K562 (cell line): ENCODE measurements around the gene CCDC169. TPM values are rescaled to one million over a fixed set of nuclear protein-coding genes. Genes with fewer than 3 reads are reported as not detected.

Experiments used
- ATAC-seq: fragments of 200-7000 bp; cut with Tn5 transposase; 3 replicates; pipeline ENCODE4 v1.9.1; 2020; ENCODE audit warnings: moderate library complexity
- BruUV-seq: library from RNA; stranded (reverse); fragments of 400-500 nt; replicated peaks from 2 replicates; lab custom pipeline; 2021; lab: Mats Ljungman, UMichigan
- CTCF ChIA-PET: fragments of 300-600 bp; formaldehyde crosslinking; extraction: SDS; loops from one replicate; lab custom pipeline; 2021; ENCODE audit warnings: low intra/inter-chr PET ratio; lab: Yijun Ruan, JAX
- POLR2A ChIA-PET: fragments of 300-600, 350-650 bp; sonication (Branson Sonifier 250); formaldehyde crosslinking; extraction: SDS; loops from one replicate; lab custom pipeline; 2021; ENCODE audit warnings: antibody characterized with exemption, inconsistent platforms; lab: Yijun Ruan, JAX
- DNase-seq, 4 experiments: peaks; one replicate each; pipeline versions ENCODE4 v3.0.0 to v3.0.0-alpha.2; 2011 to 2018; ENCODE audit warnings: low spot score in 3 of 4, mixed read lengths in 3 of 4; ENCODE audit errors: extremely low read depth in 1 of 4
- FAIRE-seq: peaks from 2 replicates; lab custom pipeline; 2011; peaks lifted over from hg19 to GRCh38; lab: Jason Lieb, UNC
- H2AFZ ChIP-seq: 2 replicates; pipeline ENCODE4 v1.6.0; 2011; ENCODE audit warnings: low read depth, low read length, control low read depth, inconsistent platforms
- H3K27ac ChIP-seq: fragments of 200-600 bp; 3 replicates; pipeline ENCODE4 v1.8.0; 2011; ENCODE audit warnings: low read depth, mild to moderate bottlenecking, control low read depth, inconsistent platforms, low read length, moderate library complexity, mixed read lengths; ENCODE audit errors: extremely low read depth
- H3K27me3 ChIP-seq, 2 experiments: fragments of 300-600 bp in 1 of 2; 2 replicates in 1 of 2; 3 replicates in 1 of 2; pipeline versions ENCODE4 v1.6.0 to v1.8.0; 2011; ENCODE audit warnings: inconsistent platforms in 2 of 2, low read length in 2 of 2, mild to moderate bottlenecking in 1 of 2, mixed read lengths in 1 of 2, moderate library complexity in 1 of 2; ENCODE audit not compliant: control insufficient read depth in 2 of 2, insufficient read depth in 2 of 2
- H3K36me3 ChIP-seq: fragments of 300-600 bp; 3 replicates; pipeline ENCODE4 v1.8.0; 2011; ENCODE audit warnings: mild to moderate bottlenecking, low read length, inconsistent platforms; ENCODE audit not compliant: control insufficient read depth, insufficient read depth
- H3K4me1 ChIP-seq, 2 experiments: fragments of 200-600 bp in 1 of 2; replicated peaks in 1 of 2; 2 replicates in 1 of 2; 3 replicates in 1 of 2; pipeline versions ENCODE4 v1.5.1 to v1.8.0; 2011; ENCODE audit warnings: inconsistent platforms in 2 of 2, low read length in 2 of 2, mild to moderate bottlenecking in 1 of 2, mixed read lengths in 1 of 2, moderate library complexity in 1 of 2; ENCODE audit not compliant: control insufficient read depth in 2 of 2, insufficient read depth in 2 of 2
- H3K4me2 ChIP-seq: 2 replicates; pipeline ENCODE4 v1.6.1; 2011; ENCODE audit warnings: low read length, control low read depth, inconsistent platforms, mixed read lengths; ENCODE audit not compliant: insufficient read depth
- H3K4me3 ChIP-seq: fragments of 200-600 bp; sonication (generic), shearing (Covaris generic); 2 replicates; pipeline ENCODE4 v1.5.1; 2016; ENCODE audit warnings: control low read depth, inconsistent platforms
- H3K79me2 ChIP-seq: fragments of 200-600 bp; 3 replicates; pipeline ENCODE4 v1.8.0; 2011; ENCODE audit warnings: low read length, inconsistent platforms; ENCODE audit not compliant: control insufficient read depth, insufficient read depth
- H3K9ac ChIP-seq, 2 experiments: 2 replicates each; pipeline versions ENCODE4 v1.6.0 to v1.6.1; 2011; ENCODE audit warnings: low read depth in 2 of 2, low read length in 2 of 2, control low read depth in 1 of 2, inconsistent platforms in 1 of 2, mild to moderate bottlenecking in 1 of 2, mixed read lengths in 1 of 2; ENCODE audit not compliant: insufficient read depth in 1 of 2
- H3K9me1 ChIP-seq: one replicate; pipeline ENCODE4 v1.6.0; 2011; ENCODE audit warnings: inconsistent platforms, mild to moderate bottlenecking, low read length, moderate library complexity; ENCODE audit not compliant: control insufficient read depth, insufficient read depth
- H3K9me3 ChIP-seq: replicated peaks from 2 replicates; pipeline ENCODE4 v1.5.1; 2011; ENCODE audit warnings: low read depth, low read length, inconsistent platforms; ENCODE audit not compliant: control insufficient read depth, insufficient read depth
- H4K20me1 ChIP-seq: replicated peaks from 2 replicates; pipeline ENCODE4 v1.6.1; 2011; ENCODE audit warnings: low read length, inconsistent platforms, mixed read lengths; ENCODE audit not compliant: control insufficient read depth, insufficient read depth
- FUS ChIP-seq: fragments of 200-400 bp; formaldehyde crosslinking; optimal IDR thresholded peaks from 2 replicates; pipeline ENCODE3; 2017; ENCODE audit warnings: low read depth, low read length
- ID3 ChIP-seq, 2 experiments: fragments of 250-450 bp in 1 of 2; fragments of 450-650 bp in 1 of 2; sonication (Bioruptor Pico) in 1 of 2; IDR thresholded peaks; 2 replicates each; pipeline versions ENCODE4 v1.6.1 to v1.8.0; 2016 to 2021; ENCODE audit warnings: mild to moderate bottlenecking in 2 of 2, moderate library complexity in 2 of 2, missing compliant biosample characterization in 1 of 2, missing genetic modification characterization in 1 of 2
- MAX ChIP-seq: sonication (generic); formaldehyde crosslinking; IDR thresholded peaks from 2 replicates; pipeline ENCODE4 v1.9.0; 2022; ENCODE audit warnings: mild to moderate bottlenecking, missing genetic modification reagents
- RAD21 ChIP-seq, 2 experiments: fragments of 250-450 bp in 1 of 2; fragments of 450-650 bp in 1 of 2; sonication (Bioruptor Pico) in 1 of 2; formaldehyde crosslinking in 1 of 2; IDR thresholded peaks in 1 of 2; conservative IDR thresholded peaks in 1 of 2; 2 replicates each; pipeline versions ENCODE4 v1.4.0 to v1.8.0; 2020 to 2022; ENCODE audit warnings: mild to moderate bottlenecking in 2 of 2, moderate library complexity in 1 of 2
- SETDB1 ChIP-seq: IDR thresholded peaks from one replicate; pipeline ENCODE4 v1.6.1; 2012; ENCODE audit warnings: low read length, control low read depth, inconsistent platforms
- SRF ChIP-seq, 2 experiments: fragments of 250-450, 450-650 bp in 1 of 2; sonication (Bioruptor Pico) in 1 of 2; sonication (generic) in 1 of 2; formaldehyde crosslinking; IDR thresholded peaks; 2 replicates each; pipeline versions ENCODE4 v1.5.0 to v1.5.1; 2020 to 2022; ENCODE audit warnings: mild to moderate bottlenecking in 1 of 2, missing genetic modification reagents in 1 of 2
- THAP12 ChIP-seq: fragments of 250-450 bp; sonication (Bioruptor Pico); IDR thresholded peaks from 2 replicates; pipeline ENCODE4 v1.9.0; 2021; ENCODE audit warnings: mild to moderate bottlenecking, inconsistent platforms
- ZNF316 ChIP-seq: fragments of 450-650 bp; IDR thresholded peaks from 2 replicates; pipeline ENCODE4 v1.6.1; 2016
- ZNF318 ChIP-seq, 2 experiments: fragments of 450-650 bp; IDR thresholded peaks; 2 replicates each; pipeline ENCODE4 v1.6.1; 2016; ENCODE audit warnings: mild to moderate bottlenecking in 2 of 2, borderline replicate concordance in 1 of 2, low read depth in 1 of 2, moderate library complexity in 1 of 2
- WGBS: fragments of 100-300 bp; shearing (Covaris generic); methylation state at CpG from one replicate; pipeline ENCODE4 v1.1.6; 2016; ENCODE audit warnings: low coverage, mixed read lengths; ENCODE audit not compliant: insufficient coverage; ENCODE audit errors: missing lambda C conversion rate; 5-methylcytosine and 5-hydroxymethylcytosine counted together
- in situ Hi-C: fragments of 300-500 bp; cut with MboI; formaldehyde crosslinking; loops from 4 replicates; pipeline ENCODE4 v1.15.0; 2018; ENCODE audit warnings: inconsistent platforms, mixed read lengths
- intact Hi-C: fragments of 100-400 bp; cut with micrococcal nuclease; formaldehyde crosslinking; loops from 2 replicates; pipeline ENCODE4 v1.14.2; 2022
- polyA plus RNA-seq, 8 experiments: library from polyadenylated mRNA; depleted of rRNA in 4 of 8; stranded (reverse) in 5 of 8; unstranded in 3 of 8; fragments of >200 nt; fragmentation: Nextera tagmentation in 2 of 8; fragmentation: Illumina TruSeq in 1 of 8; extraction: Ambion mirVana in 2 of 8; extraction: Trizol in 1 of 8; gene quantifications; 2 replicates each; pipeline versions ENCODE4 v1.2.1 to v1.2.3, GENCODE V29; 2011 to 2014; ENCODE audit warnings: inconsistent platforms in 1 of 8, missing spikeins in 1 of 8
- total RNA-seq, 7 experiments: library from RNA; depleted of rRNA in 6 of 7; stranded (reverse); fragments of >200 nt in 6 of 7; fragmentation: Illumina TruSeq in 2 of 7; extraction: Trizol in 2 of 7; gene quantifications; 2 replicates each; pipeline versions ENCODE4 v1.2.1 to v1.2.3, GENCODE V29; 2011 to 2021; ENCODE audit warnings: low replicate concordance in 1 of 7

The CCDC169 gene
- total and polyA plus RNA-seq, 9 of the 15 experiments (the other 6 are each of a cell fraction or from before 2014, with no cell fraction given), result 6.8 to 22.0 (median 12.4) TPM

GRCh38 chr13:36248700-36249099, 48.9 kb downstream of the CCDC169 start (continued):
- TF ChIP-seq THAP12 (CRISPR knock-in tag) (no peak), ZNF316 (no peak), ID3 (CRISPR knock-in tag; IDR thresholded peaks at IDR 0.05) (no peak), ID3 (tag; IDR thresholded peaks at IDR 0.05) (no peak)

GRCh38 chr13:36244990-36245389, 52.6 kb downstream of the CCDC169 start:
- FAIRE-seq, result no peak
- H3K4me3 ChIP-seq, result no peak overlapping the region
- CTCF ChIA-PET, result no interaction called here
- H3K9ac ChIP-seq, result no peak overlapping the region
- H4K20me1 ChIP-seq, result no peaks in the 10 kb centered on the region
- H3K9me1 ChIP-seq, result no peaks in the 10 kb centered on the region
- H3K4me2 ChIP-seq, result no peak overlapping the region
- no peaks in the 10 kb centered on the region for H3K4me1 ChIP-seq
- whole genome bisulfite sequencing, result 20% methylated on average over 1 of the region's 1 CpG
- H3K79me2 ChIP-seq, result no peaks in the 10 kb centered on the region
- intact Hi-C loops (no loop called here), in situ Hi-C loops (no loop called here)
- H3K27ac ChIP-seq, result no peak overlapping the region
- no TSS peak for BruUV-seq
- POLR2A ChIA-PET, result no interaction called here
- no peak for ATAC-seq
- no peak for DNase-seq
- no peaks in the 10 kb centered on the region for H3K27me3 ChIP-seq
- peaks cover 7% of the 10 kb centered on the region; the same call in 1 of the 3 replicates for H3K36me3 ChIP-seq
- H2AFZ ChIP-seq, result no peak overlapping the region
- no peaks in the 10 kb centered on the region for H3K9me3 ChIP-seq
- TF ChIP-seq SETDB1, result no peak
- TF ChIP-seq ZNF318 (IDR thresholded peaks at IDR 0.05; ENCODE audit: borderline replicate concordance in 1 of 2, low read depth in 1 of 2), result no peak
- no peak for TF ChIP-seq MAX (CRISPR knock-in tag)
- TF ChIP-seq RAD21 (CRISPR knock-in tag; conservative IDR thresholded peaks at IDR 0.05 in 1 of 2, IDR thresholded peaks at IDR 0.05 in 1 of 2), result no peak
- no peak for TF ChIP-seq FUS
- no peak for TF ChIP-seq SRF (CRISPR knock-in tag; IDR thresholded peaks at IDR 0.05)
